Loucy (cell line): Measurements from ENCODE around the gene EDIL3.

Source experiments
- EZH2phosphoT487 ChIP-seq: fragments of 200-600 bp; IDR thresholded peaks from 2 replicates; pipeline ENCODE4 v1.6.1; 2018; ENCODE audit warnings: antibody characterized with exemption, mild to moderate bottlenecking, moderate library complexity, borderline replicate concordance
- TF ChIP-seq, protein P1 (sequence below): fragments of 200-600 bp; sonication (generic); conservative IDR thresholded peaks from 2 replicates; pipeline ENCODE4 v1.5.1; 2014; ENCODE audit warnings: mild to moderate bottlenecking, antibody characterized with exemption, low read length

DNA sequence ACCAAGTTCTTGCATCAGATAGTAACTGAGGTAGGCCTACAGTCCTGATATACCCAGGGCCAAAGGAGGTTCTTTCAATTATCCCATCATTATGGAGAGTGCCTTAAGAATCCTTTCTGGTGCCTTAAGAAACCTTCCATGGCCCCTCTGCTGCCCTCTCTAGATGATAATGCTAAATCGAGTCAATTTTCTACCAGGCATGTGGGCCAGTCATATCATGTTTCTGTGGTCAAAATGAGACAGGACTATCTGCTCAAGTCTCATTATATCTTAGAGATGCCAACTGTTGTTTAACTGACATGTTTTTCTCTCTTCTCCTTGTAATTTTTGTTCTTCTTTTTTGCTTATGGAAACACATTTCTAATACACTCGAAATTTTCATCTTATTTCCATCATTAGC lies 127.6 kb downstream of the EDIL3 start:
- TF ChIP-seq, protein P1, sequence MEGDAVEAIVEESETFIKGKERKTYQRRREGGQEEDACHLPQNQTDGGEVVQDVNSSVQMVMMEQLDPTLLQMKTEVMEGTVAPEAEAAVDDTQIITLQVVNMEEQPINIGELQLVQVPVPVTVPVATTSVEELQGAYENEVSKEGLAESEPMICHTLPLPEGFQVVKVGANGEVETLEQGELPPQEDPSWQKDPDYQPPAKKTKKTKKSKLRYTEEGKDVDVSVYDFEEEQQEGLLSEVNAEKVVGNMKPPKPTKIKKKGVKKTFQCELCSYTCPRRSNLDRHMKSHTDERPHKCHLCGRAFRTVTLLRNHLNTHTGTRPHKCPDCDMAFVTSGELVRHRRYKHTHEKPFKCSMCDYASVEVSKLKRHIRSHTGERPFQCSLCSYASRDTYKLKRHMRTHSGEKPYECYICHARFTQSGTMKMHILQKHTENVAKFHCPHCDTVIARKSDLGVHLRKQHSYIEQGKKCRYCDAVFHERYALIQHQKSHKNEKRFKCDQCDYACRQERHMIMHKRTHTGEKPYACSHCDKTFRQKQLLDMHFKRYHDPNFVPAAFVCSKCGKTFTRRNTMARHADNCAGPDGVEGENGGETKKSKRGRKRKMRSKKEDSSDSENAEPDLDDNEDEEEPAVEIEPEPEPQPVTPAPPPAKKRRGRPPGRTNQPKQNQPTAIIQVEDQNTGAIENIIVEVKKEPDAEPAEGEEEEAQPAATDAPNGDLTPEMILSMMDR = no peak
- TF ChIP-seq EZH2phosphoT487 = no peak
